GM20000 (cell line): Measurements from ENCODE around the gene ACADVL.

Experiments used
- DNase-seq: peaks from one replicate; pipeline ENCODE4 v3.0.0; 2012; ENCODE audit warnings: low spot score
- CTCF ChIP-seq: IDR thresholded peaks from 2 replicates; pipeline ENCODE4 v1.5.1; 2012; ENCODE audit warnings: mild to moderate bottlenecking, control low read depth; ENCODE audit errors: extremely low read depth, missing control alignments

The ACADVL gene

GRCh38 chr17:7216242-7217112 lies 3.3 kb upstream of the ACADVL start:
- no peak for DNase-seq
- TF ChIP-seq CTCF, result no peak

DNA sequence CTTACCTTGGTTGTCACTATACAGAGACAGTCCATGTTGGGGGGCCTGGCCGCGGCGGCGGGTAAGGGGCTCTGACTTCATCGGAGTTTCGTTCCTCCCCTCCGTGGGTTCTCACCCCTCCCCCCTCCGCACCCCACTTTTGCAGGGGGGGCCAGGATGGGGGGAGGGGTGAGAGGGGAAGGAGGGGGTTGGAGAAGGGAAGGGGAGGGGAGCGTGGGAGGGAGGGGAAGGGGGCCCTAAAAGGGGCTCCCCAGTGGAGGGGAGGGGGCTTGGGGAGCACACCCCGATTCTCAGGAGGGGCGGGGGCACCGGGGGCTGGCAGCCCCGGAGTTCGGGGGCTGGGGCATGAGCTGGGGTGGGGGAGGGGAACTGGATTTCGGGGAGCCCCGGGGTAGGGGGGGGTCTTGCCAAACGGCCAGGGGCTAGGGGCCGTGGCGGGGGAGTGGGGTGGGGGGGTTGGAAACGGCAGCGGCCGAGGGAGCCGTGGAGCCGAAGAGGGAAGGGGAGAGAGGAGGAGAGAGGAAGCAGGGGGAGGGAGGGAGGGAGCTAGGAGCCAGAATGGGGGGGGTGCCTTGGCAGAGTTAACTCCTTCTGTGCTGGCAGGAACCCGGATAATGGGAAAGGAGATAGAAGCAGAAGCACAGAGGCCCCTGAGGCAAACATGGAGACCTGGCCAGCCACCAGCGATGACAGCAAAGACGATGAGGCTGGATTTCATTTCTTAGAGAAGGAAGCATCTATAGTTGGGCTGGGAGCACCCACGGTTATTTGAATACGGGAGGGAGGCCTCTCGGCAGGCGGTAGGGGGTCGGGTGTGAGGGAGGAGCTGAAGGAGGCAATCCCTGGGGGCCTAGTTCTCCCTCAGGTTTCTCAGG lies 2.4 kb upstream of the ACADVL start:
- DNase-seq, result peak; percentile 46
- no peak for TF ChIP-seq CTCF

DNA sequence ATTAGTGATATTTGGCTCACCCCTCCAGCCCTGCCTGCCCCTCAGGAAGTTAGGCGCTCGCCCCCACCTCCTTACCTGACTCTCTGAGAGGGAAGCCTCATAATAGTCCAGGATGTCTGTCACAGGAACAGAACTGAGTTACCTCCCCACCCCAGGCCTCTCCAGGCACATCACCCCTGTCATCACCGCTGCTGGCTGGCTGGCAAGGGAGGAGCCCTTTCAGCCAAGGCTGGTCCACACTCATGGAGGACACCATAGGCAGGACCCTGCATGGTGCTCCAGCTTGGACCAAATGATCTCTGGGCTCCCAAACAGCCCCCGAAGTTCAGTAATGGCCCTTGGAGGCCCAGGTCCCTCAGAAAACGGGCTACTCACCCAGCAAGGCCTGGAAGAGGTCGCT lies 1.6 kb upstream of the ACADVL start:
- no peak for DNase-seq
- no peak for TF ChIP-seq CTCF

GRCh38 chr17:7218758-7219157 lies 980 bp upstream of the ACADVL start:
- DNase-seq, result no peak
- TF ChIP-seq CTCF, result no peak

DNA sequence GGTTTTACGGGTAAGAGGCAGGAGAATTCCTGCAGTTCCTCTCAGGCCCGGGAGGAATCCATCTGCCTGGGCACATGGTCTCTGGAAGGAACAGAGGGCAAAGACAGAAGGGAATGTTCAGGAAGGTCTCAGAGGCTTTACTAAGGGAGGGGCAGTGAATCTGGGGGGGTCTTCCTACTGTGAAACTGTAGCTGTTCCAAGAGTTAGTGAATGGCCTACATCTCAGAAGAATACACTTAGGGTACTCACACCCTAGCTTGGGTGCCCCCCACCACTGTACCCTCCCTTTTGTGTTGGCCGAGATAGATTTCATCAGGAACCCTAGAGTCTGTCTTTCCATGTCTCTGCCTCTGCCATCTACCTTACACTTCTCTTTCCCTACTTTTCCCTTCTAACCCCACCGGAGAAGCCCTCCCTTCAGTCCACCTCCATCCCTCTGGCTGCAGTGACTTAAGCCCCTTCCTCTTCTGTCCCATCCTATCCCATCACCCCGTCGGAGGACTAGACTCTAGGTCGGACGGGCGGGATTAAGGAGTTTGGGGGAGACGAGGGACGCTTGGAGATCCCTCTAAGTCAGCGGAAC lies 418 bp upstream of the ACADVL start:
- DNase-seq, result no peak

GRCh38 chr17:7220593-7221277 lies 997 bp downstream of the ACADVL start:
- TF ChIP-seq CTCF, result peak; percentile 50
- DNase-seq, result peak; percentile 73

More for the DNA sequence above, 418 bp upstream of the ACADVL start:
- no peak for TF ChIP-seq CTCF
